ENCODE results near the gene SELENOI.
"Not testable (repeated sequence)": the region's sequence is repeated elsewhere in the genome, so short reads cannot be mapped to it uniquely, and the experiment has no call there.

Gene SELENOI

DNA sequence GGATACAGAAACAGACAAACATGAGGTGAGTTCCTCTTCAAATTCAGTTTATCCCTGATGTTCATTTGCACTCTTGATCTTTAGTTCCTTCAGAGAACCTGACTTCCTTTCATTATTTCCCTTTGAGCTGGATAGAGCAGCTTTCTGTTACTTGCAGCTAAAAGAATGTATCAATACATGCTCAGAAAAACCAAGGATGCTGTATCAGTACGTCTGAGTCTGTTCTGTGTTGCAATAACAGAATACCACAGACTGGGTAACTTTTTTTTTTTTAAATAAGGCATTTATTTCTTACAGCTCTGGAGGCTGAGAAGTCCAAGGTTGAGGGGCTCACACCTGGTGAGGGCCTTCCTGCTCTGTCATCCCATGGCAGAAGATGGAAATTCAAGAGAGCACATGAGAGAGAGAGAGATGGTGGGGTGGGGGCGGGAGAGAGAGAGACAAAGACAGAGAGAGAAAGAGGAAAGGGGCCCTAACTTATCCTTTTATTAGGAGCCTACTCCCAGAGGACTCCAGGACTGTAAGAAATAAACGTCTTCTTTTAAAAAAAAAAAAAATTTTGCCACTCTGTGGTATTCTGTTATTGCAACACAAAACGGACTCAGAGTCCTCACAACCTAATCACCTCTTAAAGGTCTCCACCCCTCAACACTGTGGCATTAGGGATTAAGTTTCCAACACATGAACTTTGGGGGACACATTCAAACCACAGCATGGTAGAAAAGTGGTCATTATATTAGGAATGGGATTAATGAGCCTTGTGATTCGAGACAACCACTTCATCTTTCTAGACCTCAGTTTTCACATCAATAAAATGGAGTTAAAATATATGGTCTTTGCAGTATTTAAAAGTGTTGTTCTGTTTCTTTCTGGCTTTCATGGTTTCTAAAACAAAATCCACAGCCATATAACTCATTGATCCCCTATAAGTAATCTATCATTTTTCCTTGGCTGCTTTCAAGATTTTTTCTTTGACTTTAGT, 18.4 kb upstream of the SELENOI start:
- peak; percentile 63 for DNase-seq

DNA sequence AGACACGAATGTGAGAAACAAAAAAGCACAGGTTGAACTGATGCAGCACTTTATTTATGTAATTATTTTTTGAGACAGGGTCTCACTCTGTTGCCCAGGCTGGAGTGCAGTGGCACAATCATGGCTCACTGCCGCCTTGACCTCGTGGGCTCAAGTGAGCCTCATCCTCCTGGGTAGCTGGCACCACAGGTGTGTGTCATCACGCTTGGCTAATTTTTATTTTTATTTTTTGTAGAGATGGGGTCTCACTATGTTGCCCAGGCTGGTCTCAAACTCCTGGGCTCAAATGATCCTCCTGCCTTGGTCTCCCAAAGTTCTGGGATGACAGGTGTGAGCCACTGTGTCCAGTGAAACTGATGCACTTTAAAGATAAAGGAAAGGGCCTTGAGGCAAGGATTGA, 16.9 kb upstream of the SELENOI start:
- not testable (repeated sequence) for DNase-seq

DNA sequence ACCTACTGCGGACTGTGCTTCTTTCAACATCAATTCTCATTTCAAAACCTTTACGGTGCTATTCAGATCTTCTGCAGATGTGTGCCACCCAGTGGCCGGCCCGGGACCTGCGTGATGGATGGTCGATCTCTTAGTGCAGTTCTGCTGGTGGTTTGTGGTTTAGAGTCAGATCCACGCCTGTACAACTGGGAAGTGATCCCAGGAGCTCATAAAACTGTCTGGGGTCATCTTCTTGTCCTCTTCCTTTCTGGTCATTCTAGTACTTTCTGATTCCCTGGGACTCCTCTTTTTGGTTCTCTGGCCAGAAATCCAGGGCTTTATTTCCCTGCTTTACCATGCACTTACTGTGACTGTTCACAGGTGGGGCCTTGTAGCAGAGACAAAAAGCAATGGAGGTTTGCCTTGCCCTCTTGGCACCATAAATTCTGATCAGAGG, 15.8 kb upstream of the SELENOI start:
- DNase-seq, result peak; percentile 78

DNA sequence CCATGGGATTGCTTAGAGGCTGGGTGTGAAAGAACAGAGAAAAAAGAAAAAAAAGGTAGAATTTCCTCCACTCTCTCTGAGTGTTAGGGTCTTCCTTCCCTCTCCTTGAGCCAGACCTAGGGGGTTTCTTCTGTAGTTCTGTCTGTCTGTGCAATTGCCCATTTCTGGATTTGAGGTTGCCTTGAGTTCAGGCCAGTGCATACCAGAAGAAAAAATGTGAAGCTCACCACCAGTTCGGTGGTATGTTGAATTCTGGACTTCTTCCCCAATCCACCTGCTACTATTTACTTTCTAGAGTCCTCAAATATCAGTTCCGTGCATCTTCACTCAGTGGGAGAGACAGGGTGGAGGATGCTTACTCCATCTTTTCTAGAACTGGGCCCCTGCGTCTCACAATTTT, 15.3 kb upstream of the SELENOI start:
- no peak for DNase-seq

DNA sequence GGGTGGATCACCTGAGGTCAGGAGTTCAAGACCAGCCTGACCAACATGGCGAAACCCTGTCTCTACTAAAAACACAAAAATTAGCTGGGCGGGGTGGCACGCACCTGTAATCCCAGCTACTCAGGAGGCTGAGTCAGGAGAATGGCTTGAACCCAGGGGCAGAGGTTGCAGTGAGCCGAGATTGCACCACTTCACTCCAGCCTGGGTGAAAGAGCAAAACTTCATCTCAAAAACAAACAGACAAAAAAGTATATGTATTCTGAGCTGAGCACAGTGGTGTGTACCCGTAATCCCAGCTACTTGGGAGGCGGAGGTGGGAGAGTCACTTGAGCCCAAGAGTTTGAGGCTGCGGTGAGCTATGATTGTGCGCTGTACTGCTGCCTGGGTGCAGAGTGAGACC, 14.6 kb upstream of the SELENOI start:
- DNase-seq, result not testable (repeated sequence)

DNA sequence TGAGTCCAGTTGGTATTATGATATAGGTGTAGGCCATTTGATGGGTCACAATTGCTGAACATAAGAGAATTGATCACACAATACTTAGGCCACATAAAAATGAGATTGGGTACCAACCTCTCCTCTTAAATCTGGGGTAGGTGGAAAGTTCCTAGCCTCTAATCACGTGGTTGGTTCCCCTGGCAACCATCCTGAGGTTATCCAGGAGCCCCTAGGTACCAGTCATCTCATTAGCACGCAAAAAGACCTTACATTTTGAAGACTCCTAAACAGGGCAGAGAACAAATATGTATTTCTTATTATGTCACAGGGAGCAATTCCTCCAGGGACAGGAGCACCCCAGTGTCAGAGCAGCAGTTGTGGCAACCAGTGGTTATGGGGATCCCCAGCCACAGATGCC, 12.7 kb upstream of the SELENOI start:
- no peak for DNase-seq

DNA sequence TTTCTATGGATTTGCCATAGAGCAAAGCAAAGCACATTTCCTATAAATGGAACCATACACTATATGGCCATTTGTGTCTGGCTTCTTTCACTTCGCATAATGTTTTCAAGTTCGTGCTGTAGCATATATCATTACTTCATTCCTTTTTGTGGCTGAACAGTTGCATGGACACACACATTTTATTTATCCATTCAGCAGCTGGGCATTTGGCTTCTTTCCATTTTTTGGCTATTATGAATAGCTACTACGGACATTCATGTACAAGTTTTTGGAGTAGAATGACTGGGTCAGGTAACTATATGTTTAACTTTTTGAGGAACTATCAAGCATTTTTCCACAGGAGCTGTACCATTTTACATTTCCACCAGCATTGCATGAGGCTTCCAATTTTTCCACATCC, 10.7 kb upstream of the SELENOI start:
- no peak for DNase-seq

DNA sequence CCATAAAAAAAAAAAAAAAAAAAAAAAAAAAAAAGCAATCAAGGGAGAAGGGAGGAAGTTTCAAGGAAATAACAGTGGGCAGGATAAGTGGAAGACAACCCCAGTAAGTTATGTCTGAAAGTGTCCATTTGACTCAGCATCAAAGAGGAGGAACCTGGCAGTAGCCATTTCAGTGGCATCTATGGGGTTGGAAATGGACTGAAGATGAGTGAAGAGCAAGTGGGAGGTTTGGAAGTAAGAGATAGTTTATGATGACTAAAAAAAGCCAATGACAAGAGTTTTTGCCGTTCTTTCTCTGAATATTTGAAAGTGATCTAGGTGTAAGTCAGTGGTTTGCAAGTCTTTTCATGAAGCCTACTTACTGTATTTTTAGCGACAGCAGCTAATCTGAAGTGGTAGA, 9.2 kb upstream of the SELENOI start:
- no peak for DNase-seq

DNA sequence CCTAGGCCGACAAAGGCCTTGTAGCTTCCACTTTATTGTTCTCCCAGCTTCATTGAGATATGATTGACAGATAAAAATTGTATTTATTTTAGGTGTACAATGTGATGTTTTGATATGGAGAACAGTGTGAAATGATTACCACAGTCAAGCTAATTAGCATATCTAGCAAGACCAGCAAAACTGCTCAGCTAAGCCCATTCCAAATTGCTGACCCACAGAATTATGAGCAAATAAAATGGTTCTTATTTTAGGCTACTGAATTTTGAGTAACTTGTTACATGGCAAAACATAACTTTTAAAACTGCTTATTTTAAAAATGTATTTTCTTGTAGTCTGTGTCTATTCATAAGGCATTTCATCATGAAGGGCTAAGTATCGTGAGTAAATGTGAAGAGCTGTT, 8.6 kb upstream of the SELENOI start:
- DNase-seq, result no peak

DNA sequence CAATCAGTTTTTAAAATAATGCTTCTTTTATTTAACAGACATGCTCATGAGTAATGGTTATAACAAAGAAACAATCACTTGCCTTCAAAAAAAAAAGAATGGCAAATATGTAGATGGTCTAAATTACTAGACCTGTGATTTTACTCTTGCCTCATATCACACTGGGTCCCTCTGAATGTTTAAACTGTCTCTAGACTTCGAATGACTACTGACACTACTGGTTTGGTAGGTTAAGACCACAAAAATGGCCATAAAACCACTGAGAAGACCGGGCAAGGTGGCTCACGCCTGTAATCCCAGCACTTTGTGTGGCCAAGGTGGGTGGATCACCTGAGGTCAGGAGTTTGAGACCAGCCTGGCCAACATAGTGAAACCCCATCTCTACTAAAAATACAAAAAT, 5.1 kb upstream of the SELENOI start:
- no peak for DNase-seq

DNA sequence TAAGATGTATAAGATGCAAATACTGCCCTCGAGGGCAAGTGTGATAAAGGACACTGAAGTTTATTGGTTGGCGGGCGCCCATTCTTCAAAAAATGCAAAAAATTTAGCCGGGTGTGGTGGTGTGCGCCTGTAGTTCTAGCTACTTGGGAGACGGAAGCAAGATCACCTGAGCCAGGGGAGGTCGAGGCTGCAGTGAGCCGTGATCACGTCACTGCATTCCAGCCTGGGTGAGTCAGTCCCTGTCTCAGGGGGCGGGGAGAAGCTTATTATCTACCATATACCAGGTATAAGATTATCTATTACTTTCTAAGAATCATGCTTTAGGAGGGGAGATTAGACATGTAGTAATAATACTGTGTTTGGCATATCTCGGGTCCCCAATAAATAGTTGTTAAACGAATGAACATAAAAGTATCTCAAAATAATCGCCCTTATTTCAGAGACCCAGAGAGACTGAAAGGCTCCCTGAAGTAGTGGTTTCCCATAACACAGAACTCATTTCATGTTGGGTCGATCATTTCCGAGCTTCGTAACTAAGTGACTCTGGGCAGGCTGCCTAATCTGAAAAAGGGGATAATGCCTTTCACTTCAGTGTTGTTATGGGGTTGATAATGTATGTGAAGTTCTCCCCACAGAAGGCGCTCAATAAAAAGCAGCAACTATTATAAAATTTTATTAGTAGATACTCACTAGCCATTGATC, 1.2 kb upstream of the SELENOI start:
- DNase-seq, result peak; percentile 39

DNA sequence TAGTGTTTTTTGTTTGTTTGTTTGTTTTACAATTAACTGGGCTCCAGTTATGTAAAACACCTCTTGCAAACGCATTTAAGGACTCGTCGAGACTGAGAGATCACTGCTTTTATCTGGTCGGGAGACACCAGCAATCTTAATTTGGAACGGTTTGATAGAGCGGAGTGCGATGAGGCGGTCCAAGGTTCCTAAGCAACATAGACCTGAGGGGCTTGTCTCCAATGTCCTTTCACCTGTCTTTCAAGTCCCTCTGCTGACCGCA, 729 bp upstream of the SELENOI start:
- no peak for DNase-seq

DNA sequence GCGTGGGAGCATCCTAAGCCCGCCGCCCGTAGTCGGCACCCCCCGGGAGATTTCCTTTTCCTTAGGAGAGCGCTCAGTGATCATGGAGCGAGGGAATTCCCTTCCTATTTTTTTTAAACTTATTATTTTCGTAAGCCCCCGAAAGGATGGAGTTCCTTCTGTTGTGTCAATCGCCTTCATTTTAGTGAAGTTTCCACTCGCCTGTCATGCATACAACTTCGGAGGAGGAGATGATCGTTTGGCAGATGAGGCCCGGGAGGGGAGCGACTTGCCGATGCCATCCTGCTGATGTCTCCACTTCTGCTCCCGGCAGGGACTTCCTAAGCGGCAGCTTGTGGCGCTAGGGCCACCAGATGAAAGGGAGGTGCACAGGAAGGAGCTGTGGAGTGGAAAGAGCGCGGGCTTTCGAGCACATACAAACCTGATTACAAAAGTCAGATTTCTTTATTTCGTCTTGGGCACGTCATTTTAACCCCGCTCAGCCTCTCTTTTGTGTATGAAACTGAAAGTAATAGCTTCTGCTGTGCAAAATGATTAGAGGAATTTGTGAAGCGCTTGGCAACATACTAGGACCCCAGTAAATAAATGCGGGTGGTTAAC, 611 bp downstream of the SELENOI start, which contains the start of gene ADGRF3:
ADGRF3 (minus strand) TSS at position 336 of the 600 bp plus-strand sequence. CDS start 555 bp downstream, outside the sequence.
- peak; percentile 21 for DNase-seq

DNA sequence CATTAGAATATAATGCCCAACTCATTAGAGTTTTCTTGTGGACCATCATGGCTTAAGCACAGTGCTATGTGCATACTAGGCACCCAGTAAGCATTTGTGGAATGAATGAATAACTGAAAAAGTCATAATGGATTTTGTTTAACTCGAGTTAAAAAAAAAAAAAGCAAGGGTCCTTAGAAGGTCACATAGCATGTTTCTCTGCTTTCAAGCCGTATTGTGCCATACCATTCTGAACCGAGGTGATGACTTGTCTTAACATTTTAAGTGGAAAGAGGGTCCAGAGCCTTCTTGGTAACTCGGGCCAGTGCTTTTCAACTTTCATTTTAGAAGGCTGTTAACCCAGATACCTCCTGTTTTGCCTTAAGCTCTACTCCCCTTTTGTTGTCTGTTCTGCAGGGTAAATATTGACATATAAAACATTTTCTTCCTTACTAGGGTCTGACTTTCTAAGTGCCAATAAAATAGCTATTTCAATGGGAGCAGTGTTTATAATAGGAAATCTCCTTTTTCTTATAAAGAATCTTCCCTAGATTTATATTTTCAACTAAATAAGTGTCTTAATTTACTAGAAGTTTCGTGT, 1.4 kb downstream of the SELENOI start:
- peak; percentile 6 for DNase-seq

DNA sequence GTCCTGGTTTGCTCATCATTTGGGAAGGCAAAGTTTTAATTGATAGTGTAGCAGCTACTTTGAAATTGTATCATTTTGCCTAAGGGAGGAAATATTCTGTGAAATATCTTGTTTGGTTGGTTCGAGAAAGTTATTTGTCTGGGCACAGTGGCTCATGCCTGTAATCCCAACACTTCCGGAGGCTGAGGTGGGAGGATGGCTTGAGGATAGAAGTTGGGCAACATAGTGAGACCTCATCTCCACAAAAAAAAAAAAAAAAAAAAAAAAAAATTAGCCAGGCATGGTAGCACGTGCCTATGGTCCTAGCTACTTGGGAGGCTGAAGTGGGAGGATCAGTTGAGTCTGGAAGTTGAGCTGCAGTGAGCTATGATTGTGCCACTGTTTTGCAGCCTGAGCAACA, 3.7 kb downstream of the SELENOI start:
- DNase-seq, result no peak

DNA sequence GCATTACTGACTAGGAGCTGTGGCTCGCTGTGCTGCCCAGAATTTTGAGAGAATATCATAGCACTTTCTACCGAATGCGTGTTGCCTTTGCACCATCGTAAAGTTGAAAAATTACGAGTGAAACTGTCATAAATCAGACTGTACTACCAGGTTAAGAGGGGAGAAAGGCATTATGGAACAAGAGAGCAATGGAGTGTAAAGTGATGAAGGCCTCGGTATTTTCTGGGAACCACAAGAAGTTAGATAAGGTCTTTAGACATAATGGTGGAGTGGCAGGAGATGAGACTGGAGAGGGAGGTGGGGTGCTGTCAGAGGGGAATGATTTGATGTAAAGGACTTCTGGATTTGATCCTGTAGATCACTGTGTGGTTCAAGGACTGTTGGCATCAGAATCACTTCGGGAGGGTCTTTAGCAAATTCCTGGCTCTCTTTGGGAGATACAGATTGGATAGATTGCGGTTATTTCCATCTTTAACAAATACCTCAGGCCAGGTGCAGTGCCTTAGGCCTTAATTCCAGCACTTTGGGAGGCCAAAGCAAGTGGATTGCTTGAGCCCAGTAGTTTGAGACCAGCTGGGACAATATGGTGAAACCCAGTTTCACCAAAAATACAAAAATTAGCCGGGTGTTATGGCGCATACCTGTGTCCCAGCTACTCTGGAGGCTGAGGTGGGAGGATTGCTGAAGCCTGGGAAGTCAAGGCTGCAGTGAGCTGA, 5.6 kb downstream of the SELENOI start:
- no peak for DNase-seq

DNA sequence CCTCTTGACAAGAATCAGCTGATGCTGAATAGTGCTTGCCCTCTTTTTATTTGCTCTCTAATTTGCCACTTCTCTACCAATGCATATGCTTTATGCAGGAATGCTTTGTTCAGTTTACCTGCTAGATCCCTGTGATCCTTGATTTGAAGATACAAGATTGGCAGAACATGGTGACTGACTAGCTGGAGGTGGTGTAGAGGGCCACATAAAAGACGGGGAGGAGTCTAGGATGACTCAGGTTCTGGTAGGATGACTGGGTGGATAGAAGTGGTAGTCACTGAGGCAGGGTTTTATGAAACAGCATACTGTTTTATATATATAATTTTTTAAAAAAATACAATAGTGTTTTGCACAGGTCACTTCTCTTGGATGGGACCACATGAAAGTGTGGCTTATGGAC, 6.9 kb downstream of the SELENOI start:
- peak; percentile 65 for DNase-seq

DNA sequence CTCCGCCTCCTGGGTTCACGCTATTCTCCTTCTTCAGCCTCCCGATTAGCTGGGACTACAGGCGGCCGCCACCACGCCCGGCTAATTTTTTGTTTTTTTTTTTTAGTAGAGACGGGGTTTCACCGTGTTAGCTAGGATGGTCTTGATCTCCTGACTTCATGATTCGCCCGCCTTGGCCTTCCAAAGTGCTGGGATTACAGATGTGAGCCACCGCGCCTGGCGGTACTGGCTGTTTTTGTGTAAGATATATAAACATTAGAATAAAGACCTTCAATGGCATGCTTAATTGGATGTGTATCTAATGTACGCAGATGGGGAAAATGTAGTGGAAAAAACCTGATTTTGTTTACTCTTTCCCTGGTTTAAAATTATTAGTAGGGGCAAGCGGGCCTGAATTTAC, 8.5 kb downstream of the SELENOI start:
- not testable (repeated sequence) for DNase-seq

DNA sequence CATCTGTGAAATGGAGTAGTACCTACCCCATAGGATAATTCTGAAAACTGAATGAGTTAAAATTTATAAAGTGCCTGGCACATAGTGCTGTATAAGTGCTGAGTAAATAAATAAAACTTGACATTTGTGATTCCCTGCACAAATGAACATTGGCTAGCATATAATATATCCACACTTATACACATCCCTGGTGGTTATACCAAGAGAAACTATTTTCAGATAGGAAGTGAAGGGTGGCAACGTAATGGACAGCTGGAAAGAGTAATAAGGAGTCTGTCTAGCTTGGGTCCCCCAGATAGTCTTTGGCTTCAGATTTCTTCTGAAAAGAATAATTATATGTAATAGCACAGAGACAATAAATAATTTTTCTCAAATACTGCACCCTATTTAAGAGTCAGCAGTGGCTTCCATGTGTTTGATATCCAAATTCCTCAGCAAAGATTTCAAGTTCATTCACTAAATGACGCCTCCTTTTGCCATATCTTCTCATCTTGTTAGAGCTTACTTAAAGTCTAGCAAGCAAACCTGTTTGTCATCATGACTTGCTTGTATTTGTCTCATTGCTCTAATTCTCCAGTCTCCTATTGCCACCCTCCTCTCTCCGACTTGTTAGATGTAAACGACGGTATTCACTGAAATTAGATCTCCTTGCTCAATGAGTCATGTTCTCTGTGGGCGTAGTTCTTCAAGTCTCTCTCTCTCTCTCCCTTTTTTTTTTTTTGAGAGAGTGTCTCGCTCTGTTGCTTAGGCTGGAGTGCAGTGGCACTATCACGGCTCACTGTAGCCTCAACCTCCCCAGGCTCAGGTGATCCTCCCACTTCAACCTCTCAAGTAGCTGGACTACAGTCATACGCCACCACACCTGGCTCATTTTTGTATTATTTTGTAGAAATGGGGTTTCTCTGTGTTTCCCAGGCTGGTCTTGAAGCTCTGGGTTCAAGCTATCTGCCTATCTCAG, 9.4 kb downstream of the SELENOI start:
- peak; percentile 94 for DNase-seq

DNA sequence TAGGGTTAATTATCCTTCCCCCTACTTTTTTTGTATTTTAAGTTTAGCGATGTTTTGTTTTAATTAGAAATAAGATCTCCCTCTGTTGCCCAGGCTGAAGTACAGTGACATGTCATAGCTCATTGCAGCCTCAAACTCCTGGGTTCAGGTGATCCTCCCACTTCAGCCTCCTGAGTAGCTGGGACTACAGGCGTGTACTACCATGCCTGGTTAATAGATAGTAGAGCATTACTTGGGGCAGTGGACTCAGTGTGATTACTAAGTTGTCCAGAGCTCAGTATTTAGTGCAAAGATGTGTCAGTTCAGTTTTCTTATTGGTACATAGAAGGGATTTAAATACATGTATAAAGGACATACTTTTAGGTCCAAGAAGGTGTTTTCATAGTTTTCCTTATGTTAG, 10.2 kb downstream of the SELENOI start:
- DNase-seq, result no peak

DNA sequence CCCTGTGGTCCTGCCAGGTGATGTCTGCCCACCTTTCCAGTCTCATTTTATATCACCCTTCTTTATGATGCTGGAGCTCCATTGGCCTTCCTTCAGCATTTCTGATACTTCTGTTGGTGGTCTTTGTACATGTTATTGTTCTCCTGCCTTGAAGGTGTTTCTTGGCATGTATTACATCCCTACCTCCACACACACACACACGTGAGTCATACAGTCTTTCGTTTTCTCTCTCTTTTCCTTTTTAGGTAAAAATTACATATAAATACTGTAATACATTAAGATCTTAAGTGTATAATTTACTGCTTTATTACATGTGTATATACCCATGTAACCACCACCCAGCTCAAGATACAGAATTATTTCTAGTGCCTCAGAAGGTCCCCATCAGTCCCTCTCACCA, 10.8 kb downstream of the SELENOI start:
- DNase-seq, result no peak

Measured in HCEC 1CT (cell line).